ENCODE data around the gene PRR19.

Gene PRR19

DNA sequence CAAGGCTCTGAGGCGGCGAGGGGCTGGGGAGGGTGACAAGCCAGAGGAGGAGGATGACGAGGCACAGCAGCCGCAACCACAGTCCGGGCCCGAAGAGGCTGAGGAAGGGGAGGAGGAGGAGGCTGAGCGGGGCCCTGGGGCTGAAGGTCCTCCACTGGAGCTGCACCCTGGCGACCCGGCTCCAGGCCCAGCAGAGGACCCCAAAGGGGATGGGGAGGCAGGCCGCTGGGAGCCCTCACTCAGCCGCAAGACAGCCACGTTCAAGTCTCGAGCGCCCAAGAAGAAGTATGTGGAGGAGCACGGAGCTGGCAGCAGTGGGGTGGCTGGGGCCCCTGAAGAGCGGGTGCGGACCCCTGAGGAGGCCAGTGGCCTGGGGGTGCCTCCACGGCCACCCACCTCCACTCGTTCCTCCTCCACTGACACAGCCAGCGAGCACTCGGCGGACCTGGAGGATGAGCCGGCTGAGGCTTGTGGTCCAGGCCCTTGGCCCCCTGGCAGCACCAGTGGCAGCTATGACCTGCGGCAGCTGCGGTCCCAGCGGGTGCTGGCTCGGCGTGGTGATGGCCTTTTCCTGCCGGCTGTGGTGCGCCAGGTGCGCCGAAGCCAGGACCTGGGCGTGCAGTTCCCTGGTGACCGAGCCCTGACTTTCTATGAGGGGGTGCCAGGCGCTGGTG is 29.9 kb upstream of the PRR19 start:
- peak; percentile 15 for DNase-seq

DNA sequence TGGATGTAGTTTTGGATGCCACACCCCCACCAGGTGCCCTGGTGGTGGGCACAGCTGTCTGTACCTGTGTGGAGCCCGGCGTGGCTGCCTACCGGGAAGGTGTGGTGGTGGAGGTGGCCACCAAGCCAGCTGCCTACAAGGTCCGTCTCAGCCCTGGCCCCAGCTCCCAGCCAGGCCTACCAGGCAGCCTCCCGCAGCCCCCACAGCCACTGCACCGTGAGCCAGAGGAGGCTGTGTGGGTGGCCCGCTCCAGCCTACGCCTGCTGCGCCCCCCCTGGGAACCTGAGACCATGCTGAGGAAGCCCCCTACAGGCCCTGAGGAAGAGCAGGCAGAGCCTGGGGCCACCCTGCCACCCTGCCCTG is 29.4 kb upstream of the PRR19 start:
- no peak for DNase-seq

DNA sequence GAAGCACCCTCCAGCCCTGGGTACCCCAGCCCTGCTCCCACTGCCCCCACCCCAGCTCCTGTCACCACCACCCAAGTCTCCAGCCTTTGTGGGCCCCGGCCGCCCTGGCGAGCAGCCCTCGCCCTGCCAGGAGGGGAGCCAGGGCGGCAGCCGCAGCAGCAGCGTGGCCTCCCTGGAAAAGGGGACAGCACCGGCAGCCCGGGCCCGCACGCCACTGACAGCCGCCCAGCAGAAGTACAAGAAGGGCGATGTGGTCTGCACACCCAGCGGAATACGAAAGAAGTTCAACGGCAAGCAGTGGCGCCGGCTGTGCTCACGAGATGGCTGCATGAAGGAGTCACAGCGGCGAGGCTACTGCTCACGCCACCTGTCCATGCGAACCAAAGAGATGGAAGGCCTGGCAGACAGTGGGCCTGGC is 28.9 kb upstream of the PRR19 start:
- DNase-seq = peak; percentile 14

GRCh38 chr19:42273407-42274064 is 28.4 kb upstream of the PRR19 start:
- no peak for DNase-seq

GRCh38 chr19:42274065-42274682 is 27.8 kb upstream of the PRR19 start:
- no peak for DNase-seq

GRCh38 chr19:42275103-42275502 is 26.8 kb upstream of the PRR19 start:
- DNase-seq = no peak

DNA sequence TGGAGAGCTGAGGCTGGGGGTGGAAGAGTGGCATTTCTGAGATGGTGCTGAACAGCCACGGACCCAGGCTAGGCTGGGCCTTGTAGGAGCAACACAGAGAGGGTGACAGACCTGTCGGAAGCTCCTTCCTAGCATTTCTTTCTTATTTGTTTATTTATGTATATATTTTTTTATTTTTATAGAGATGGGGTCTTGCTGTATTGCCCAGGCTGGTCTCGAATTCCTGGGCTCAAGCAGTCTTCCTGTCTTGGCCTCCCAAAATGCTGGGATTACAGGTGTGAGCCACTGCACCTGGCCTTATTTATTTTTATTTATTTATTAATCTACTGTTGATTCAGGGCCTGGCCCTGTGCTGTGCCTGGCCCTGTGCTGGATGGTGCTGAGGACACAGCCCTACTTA is 26.4 kb upstream of the PRR19 start:
- no peak for DNase-seq

GRCh38 chr19:42276284-42276683 is 25.6 kb upstream of the PRR19 start:
- no peak for DNase-seq

GRCh38 chr19:42276821-42277220 is 25.1 kb upstream of the PRR19 start:
- no peak for DNase-seq

DNA sequence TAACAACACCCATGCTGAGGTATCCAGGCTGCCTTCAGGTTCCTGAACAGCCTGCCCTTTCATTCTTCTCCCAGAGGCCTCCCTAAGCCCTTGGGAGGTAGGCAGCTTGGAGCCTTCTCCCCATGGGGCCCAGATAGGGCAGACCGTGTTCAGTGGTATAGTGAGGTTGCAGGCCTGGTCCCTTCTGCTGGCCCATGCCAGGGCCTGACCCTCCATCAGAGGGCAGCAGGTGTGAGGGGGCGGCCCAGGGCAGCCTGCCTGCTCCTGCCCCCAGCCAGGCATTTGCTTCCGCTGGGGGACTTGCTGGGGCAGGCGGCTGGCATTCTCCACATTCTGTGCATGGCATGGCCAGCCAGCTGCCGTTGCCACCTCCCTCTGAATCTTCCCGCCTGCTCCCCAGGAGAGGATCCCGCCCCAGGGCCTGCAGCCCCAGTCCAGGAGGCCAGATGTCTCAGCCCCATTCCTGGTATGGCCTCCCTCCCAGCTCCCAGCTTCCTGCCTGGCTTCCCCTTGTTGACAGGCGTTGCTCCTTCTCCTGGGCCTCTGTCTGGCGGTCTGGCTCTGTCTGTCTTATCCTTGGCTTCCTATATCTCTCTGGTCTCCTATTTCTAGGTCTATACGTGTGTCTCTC is 24.0 kb upstream of the PRR19 start:
- no peak for DNase-seq

GRCh38 chr19:42278452-42279154 is 23.3 kb upstream of the PRR19 start:
- no peak for DNase-seq

DNA sequence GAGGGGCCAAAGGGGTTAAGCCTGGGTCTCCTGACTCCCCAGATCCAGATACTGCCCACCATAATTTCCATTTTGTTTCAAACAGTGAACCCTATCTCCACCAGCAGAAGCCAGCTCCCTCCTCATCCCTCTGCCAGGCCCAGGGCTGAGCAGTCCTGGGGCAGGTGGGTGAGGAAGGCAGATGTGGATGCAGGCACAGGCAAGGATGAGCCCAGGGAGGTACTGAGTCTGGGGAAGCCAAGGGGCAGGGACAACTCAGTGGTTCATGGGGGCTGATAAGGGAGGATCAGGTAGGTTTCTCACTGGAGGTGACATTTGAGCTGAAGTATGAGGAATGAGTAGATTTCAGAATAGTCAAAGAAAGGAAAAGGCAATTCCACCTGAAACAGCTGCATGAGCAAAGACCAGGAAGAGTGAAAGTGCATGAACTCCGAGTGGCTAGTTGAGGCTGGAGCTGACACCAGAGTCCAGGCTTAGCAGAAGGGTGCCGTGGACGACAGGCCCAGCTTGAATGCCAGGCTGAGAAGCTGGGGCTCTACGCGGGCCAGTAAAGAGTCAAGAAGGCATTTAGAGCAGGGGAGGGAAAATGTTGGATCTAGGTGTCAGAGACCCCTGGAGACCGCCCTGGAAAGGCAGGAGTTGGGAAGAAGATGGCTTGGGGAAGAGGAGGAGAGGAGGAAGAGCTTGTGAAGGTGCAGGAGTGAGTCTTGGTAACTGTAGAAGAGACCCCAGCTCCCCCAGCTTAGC is 22.6 kb upstream of the PRR19 start:
- no peak for DNase-seq

DNA sequence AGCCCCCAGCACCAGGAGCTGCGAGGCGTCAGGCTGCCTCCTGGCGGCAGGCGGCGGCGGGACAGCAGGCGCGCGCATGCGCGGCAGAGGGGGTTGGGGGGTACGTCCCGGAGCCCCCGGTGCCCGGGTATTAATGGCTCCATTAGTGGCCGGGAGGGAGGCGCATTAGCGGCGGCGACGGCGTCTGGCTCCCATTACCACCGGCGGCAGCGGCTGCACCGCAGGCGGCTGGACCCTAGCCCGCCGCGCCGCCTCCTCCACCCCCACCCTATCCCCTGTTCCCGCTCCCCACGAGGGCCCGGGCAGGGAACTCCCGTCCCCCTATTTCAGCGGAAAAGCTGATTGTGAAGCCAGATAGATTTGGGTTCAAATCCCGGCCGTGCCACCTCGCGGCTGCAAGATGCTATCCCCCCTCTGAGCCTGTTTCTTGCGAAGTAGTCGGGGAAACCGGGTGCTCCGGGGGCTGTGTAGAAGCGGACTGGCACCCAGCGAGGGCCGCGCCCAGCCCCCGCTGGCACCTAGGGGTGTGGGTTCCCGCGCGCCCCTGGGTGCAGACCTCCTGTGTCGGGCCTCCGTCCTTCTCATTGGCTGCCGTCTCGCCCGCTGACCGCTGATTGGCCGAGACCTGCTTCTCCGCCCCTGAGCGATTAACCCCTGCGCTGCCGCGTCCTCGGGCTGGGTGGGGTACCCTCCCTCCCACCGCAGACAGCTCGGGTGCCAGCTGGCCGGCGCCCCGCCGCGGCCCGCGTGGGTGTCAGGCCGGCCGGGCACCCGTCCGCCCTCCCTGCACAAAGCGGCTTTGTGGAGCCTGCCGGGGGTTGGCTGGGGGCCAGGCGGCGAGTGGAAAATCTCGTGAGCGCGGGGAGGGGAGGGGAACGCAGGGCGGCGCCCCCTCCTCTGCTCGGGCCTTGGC is 21.8 kb upstream of the PRR19 start:
- peak; percentile 80 for DNase-seq

GRCh38 chr19:42280815-42281145 is 21.2 kb upstream of the PRR19 start:
- DNase-seq = peak; percentile 53

DNA sequence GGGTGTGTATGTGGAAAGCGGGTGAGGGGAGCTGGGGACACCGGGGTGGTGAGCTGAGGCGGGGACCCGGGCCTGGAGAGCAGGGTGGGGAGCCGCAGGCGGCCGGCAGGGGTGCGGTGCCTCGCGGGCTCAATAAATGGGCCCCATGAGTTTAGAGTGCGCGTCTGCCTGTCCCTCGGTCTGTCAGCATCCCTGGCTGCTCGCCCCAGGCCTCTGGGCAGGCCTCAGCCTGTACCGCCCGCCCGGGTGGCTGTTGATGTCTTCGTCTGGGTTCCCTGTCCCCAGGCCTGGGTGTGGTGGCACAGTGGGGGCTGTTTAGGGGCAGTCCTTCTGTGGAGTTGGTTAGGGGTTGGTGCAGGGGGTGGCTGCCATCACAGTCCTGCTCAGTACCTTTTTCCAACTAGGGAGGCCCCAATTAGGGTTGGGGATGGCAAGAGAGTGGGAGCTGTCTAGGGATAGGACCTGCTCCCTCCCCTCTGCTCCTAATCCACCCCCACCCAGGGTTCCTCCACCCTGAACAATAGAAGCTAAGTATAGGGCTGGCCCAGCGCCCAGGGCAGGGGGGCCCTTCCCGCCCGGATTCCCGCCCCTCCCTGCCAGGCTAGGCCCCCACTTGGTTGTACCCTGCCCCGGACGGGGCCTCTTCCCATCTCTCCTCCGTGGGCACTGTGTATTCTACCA is 20.6 kb upstream of the PRR19 start:
- peak; percentile 18 for DNase-seq

- peak; percentile 17 for DNase-seq
Measured at GRCh38 chr19:42281827-42282762, 19.8 kb upstream of the PRR19 start.

GRCh38 chr19:42282819-42283187 is 19.1 kb upstream of the PRR19 start:
- no peak for DNase-seq

- peak; percentile 95 for DNase-seq
Measured at GRCh38 chr19:42283188-42284065, 18.5 kb upstream of the PRR19 start.

DNA sequence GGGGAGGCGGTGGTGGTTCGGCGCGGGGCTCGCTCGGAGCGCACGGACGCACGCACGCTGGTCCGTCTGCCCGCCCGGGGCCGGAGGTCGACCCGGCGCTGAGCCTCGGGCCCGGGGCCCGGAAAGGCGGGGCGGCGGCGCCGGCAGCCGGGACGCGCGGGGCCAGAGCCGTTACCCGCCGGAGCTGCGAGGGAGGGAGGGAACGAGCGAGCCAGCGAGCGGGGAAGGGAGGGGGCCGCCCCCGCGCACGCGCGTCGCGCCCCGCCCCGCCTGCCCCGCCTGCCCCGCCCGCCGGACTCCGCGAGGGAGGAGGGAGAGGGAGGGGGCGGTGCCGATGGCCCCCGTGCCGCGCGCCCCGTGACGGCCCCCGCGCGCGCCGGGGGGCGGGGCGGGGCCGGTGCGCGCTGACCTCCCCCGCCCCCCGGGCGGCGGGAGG is 17.8 kb upstream of the PRR19 start:
- peak; percentile 74 for DNase-seq
